ENCODE data around the gene ALB.
"Not testable (repeated sequence)": the region's sequence is repeated elsewhere in the genome, so short reads cannot be mapped to it uniquely, and the experiment has no call there.

Gene ALB

DNA sequence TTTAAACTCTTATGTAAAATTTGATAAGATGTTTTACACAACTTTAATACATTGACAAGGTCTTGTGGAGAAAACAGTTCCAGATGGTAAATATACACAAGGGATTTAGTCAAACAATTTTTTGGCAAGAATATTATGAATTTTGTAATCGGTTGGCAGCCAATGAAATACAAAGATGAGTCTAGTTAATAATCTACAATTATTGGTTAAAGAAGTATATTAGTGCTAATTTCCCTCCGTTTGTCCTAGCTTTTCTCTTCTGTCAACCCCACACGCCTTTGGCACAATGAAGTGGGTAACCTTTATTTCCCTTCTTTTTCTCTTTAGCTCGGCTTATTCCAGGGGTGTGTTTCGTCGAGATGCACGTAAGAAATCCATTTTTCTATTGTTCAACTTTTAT, at the start of gene ALB:
Gene ALB, plus strand, starts transcription at position 246 of the 400 bp plus-strand sequence. Its CDS starts 41 bp downstream, at position 287.
- ChIA-PET CTCF (interaction anchor here (0.6 kb wide), 1 partner anchor 226 kb away, joined by 3 read pairs; no protein-coding TSS in a partner anchor), POLR2A (ENCODE audit: low non-redundant PET) (no interaction called here)
- no peak within 1 kb of the TSS for H3K27ac ChIP-seq
- TF ChIP-seq, protein P1, sequence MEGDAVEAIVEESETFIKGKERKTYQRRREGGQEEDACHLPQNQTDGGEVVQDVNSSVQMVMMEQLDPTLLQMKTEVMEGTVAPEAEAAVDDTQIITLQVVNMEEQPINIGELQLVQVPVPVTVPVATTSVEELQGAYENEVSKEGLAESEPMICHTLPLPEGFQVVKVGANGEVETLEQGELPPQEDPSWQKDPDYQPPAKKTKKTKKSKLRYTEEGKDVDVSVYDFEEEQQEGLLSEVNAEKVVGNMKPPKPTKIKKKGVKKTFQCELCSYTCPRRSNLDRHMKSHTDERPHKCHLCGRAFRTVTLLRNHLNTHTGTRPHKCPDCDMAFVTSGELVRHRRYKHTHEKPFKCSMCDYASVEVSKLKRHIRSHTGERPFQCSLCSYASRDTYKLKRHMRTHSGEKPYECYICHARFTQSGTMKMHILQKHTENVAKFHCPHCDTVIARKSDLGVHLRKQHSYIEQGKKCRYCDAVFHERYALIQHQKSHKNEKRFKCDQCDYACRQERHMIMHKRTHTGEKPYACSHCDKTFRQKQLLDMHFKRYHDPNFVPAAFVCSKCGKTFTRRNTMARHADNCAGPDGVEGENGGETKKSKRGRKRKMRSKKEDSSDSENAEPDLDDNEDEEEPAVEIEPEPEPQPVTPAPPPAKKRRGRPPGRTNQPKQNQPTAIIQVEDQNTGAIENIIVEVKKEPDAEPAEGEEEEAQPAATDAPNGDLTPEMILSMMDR (conservative IDR thresholded peaks at IDR 0.05; ENCODE audit: low read depth): no peak
- DNase-seq (ENCODE audit: low spot score): no peak

DNA sequence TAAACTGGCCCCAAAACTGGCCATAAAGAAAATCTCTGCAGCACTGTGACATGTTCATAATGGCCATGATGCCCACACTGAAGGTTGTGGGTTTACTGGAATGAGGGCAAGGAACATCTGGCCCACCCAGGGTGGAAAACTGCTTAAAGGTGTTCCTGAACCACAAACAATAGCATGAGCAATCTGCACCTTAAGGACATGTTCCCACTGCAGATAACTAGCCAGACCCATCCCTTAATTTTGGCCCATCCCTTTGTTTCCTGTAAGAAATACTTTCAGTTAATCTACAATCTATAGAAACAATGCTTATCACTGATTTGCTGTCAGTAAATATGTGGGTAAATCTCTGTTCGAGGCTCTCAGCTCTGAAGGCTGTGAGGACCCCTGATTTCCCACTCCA, 46.9 kb upstream of the ALB start:
- POLR2A ChIA-PET (ENCODE audit: low non-redundant PET); CTCF ChIA-PET; H3K27ac ChIP-seq; DNase-seq (ENCODE audit: low spot score): not testable (repeated sequence)

DNA sequence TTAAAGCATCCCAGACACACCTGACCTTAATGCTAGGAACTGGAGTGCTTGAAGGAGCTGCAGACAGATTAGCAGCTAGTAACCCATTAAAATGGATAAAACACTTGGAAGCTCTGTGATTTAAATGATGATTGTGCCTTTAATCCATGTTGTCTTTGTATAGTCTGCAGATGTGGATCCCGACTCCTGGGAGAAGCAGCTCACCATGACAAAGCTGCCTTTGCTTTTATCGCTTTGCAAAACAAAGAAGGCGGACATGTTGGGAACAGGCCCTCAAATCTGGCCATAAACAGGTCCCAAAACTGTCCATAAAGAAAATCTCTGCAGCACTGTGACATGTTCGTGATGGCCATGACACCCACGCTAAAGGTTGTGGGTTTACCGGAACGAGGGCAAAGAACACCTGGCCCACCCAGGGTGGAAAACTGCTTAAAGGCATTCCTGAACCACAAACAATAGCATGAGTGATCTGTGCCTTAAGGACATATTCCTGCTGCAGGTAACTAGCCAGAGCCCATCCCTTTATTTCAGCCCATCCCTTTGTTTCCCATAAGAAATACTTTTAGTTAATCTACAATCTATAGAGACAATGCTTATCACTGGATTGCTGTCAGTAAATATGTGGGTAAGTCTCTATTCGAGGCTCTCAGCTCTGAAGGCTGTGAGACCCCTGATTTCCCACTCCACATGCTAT, 34.4 kb upstream of the ALB start:
- CTCF ChIA-PET: interaction anchor here (0.6 to 0.7 kb wide), 2 partner anchors 49 to 282 kb away, joined by 3 to 5 read pairs; no protein-coding TSS in a partner anchor
- H3K27ac ChIP-seq; DNase-seq (ENCODE audit: low spot score); POLR2A ChIA-PET (ENCODE audit: low non-redundant PET): not testable (repeated sequence)

DNA sequence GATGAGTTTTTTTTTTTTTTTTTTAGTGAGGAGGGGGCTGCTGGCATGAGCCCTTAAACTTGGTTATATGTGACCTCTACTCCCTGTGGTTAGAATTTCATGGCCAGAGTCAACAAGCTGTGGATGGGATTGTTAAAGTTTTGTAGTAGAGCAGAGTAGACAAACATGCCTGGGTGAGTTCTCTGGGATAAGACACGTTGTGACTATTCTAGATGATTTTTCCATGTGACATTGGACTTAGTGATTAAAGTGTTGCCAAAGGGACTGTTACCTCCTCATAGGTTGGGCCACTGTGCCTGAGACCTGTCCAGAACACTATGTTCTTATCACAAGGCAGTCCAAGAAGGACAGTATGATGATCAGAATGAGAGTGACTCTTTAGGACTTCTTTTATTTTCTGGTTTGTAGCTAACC, 28.8 kb upstream of the ALB start:
- H3K27ac ChIP-seq: no peak overlapping the region
- CTCF ChIA-PET: no interaction called here
- POLR2A ChIA-PET (ENCODE audit: low non-redundant PET): no interaction called here
- no peak for DNase-seq (ENCODE audit: low spot score)
- TF ChIP-seq, protein P1 (conservative IDR thresholded peaks at IDR 0.05; ENCODE audit: low read depth): no peak

DNA sequence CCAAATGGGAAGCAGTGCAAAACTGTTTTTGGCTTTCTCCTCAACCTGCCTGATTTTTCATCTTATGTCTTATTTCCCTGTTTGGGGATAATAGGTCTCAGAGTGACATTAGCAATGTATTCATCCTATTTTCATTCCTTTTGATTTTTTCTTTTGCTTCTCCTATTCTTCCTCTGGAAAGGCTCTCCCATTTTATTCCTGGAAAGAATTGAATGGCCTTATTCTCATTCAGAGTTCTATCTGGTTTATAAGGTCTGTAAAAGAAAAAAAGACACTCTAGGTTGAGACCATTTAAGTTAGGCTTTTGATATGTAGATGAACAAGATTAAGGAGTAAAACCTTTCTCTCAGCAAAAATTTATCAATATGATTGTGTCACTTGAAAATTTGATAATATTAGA, 27.8 kb upstream of the ALB start:
- no peak overlapping the region for H3K27ac ChIP-seq
- no peak for DNase-seq (ENCODE audit: low spot score)
- ChIA-PET CTCF (no interaction called here), POLR2A (ENCODE audit: low non-redundant PET) (no interaction called here)
- TF ChIP-seq, protein P1 (conservative IDR thresholded peaks at IDR 0.05; ENCODE audit: low read depth): no peak

DNA sequence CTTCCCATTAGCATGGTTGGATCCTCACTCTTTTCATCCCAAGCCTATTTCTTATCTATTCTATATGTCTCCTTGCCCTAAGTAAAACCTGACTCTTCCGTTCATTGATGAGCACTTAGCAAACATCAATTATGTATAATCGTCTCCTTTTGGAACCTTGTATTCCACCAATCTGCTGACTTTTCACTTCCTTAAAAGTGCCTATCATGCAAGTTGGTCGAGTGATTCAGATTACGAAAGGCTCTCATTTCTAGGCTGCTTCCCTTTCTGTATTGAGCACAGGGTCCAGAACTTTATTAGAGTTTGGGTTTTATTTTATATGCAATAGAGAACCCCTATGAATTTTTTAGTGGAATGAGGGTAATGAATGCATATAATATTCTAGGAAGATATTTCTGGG, 27.1 kb upstream of the ALB start:
- DNase-seq (ENCODE audit: low spot score): no peak
- ChIA-PET CTCF (no interaction called here), POLR2A (ENCODE audit: low non-redundant PET) (no interaction called here)
- H3K27ac ChIP-seq: no peak overlapping the region
- TF ChIP-seq, protein P1 (conservative IDR thresholded peaks at IDR 0.05; ENCODE audit: low read depth): no peak

DNA sequence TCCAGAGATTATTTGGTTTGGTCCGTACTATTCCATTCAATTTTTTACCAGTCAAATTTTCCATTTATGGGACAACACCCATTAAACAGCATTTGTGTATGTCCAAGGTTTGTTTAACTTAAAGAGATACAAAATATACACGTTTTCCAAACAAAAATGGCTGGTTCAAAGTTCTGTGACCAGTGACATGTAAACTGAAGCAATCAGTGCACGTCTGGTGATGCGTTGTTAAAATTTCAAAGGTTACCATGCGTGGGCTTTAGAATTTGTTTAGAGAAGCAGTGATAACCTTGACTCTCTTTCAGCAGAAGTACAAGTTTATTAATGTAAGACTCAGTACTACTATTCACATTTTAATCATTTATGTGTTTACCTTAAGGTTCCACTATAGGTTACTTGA, 25.2 kb upstream of the ALB start:
- ChIA-PET CTCF (no interaction called here), POLR2A (ENCODE audit: low non-redundant PET) (no interaction called here)
- DNase-seq (ENCODE audit: low spot score): no peak
- no peak overlapping the region for H3K27ac ChIP-seq
- TF ChIP-seq, protein P1 (conservative IDR thresholded peaks at IDR 0.05; ENCODE audit: low read depth): no peak
